ENCODE results near the gene NT5DC1. TPM values are rescaled to one million over a fixed set of nuclear protein-coding genes. Genes with fewer than 3 reads are reported as not detected.

NT5DC1 gene
- total and polyA plus RNA-seq, 10 of the 15 experiments (the other 5 are each of a cell fraction or from before 2014, with no cell fraction given) = 40.8 to 140 (median 66.8) TPM

DNA sequence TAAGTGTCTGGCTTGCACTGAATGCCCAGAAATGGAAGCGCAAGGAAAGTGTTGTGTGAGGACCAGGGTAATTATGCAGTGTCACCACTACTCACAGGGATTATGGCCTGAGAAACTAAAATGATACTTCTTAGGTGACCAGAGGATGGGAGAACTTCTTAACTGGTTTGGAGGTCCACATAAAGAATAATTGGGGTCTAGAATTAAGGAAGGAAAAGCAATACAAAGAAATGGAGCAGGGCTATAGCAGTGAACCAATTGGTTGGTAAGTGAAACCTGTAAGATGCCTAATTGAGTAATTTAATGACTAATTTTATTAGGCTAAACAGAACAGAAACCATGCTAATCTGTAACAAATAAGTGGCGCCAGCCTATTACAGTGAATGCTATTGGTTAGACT is 147.9 kb downstream of the NT5DC1 start (continued):
- no peak for TF ChIP-seq HDAC6 (IDR thresholded peaks at IDR 0.05; ENCODE audit: unreplicated experiment)
- no peak for TF ChIP-seq BHLHE40 (IDR thresholded peaks at IDR 0.05; ENCODE audit: borderline replicate concordance in 1 of 2, low read depth in 2 of 2, low read length in 1 of 2)

DNA sequence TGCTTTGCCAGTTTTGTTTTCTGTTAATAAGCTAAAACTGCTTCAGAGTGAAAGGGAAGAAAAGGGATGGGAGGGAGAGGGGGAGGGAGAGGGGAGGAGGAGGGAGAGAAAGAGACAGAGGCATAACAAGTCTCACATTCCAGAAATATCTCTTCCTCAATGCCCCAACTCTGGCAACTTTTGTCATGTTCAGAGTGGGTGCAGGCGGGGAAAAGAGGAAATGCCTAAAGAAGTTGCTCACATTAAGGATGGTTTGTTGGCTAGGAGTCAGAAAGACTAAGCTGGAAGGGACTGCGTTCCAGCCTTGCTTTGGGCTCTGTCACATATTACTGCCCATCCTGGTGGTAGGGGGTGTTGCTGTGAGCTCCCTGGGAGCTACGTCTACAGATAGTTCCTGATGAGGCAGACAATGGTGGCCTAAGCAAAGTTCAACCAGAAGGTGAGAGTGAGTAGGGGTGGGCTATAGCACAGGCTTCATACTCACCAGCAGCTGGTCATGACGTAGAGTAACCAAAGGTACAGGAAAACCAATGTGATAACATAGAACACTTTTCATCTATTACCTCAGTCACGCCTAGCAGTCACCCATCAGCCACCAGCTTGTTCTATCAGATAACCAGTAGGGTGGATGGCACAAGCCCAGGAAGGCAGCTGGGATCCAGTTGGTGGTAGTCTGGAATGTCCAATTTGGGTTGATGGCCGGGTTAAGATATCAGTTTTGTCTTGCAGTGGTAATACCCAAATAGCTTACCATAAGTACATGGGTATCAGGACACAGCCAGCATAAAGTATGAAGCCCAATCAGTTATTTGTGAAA is 151.1 kb downstream of the NT5DC1 start:
- Histone ChIP-seq H3K27me3 (replicated peaks in 1 of 2; ENCODE audit: control insufficient read depth in 2 of 2, insufficient read depth in 2 of 2, low read length in 1 of 2) (no peaks in the 10 kb centered on the region), H3K9me3 (replicated peaks; ENCODE audit: control insufficient read depth, insufficient read depth, low read length) (no peaks in the 10 kb centered on the region; the same call in 2 of the 3 replicates), H3K4me2 (ENCODE audit: control insufficient read depth, insufficient read depth) (peak overlapping the region; percentile 95), H3K4me1 (ENCODE audit: control insufficient read depth, insufficient read depth, low read length) (peaks cover 13% of the 10 kb centered on the region), H3K36me3 (ENCODE audit: control insufficient read depth in 2 of 2, insufficient read depth in 2 of 2, low read length in 1 of 2) (no peaks in the 10 kb centered on the region), H3K27ac (ENCODE audit: control insufficient read depth, insufficient read depth) (no peak overlapping the region), H4K20me1 (ENCODE audit: control insufficient read depth, insufficient read depth) (no peaks in the 10 kb centered on the region), H3K79me2 (ENCODE audit: control insufficient read depth, insufficient read depth, low read length) (peaks cover 38% of the 10 kb centered on the region), H3K9ac (ENCODE audit: control insufficient read depth, insufficient read depth, low read length) (no peak overlapping the region), H2AFZ (ENCODE audit: control insufficient read depth, low read depth, low read length) (no peak overlapping the region), H3K4me3 (peak overlapping the region; percentile 94; the same call in 1 of the 2 replicates)
- no peak for DNase-seq (ENCODE audit: low read depth, low spot score)
- ChIA-PET SMC1A (ENCODE audit: uncharacterized antibody, unreplicated experiment) (interaction anchor here (0.6 to 1.3 kb wide), 3 partner anchors 16 to 34 kb away, joined by 3 read pairs; no protein-coding TSS in a partner anchor), CTCF (interaction anchor here (0.7 to 2.0 kb wide), 12 partner anchors 8 to 239 kb away, joined by 3 to 10 read pairs (median 4); no protein-coding TSS in a partner anchor), RAD21 (ENCODE audit: unreplicated experiment) (interaction anchor here (1.4 kb wide), 1 partner anchor 140 kb away, joined by 3 read pairs; no protein-coding TSS in a partner anchor), POLR2A (interaction anchor here (0.9 to 3.1 kb wide), 2 partner anchors 17 to 21 kb away, joined by 3 to 12 read pairs; no protein-coding TSS in a partner anchor)
- no peak for FAIRE-seq
- 94% methylated on average over 6 of the region's 6 CpGs for WGBS (ENCODE audit: insufficient coverage, insufficient replicate concordance, low lambda C conversion rate, missing lambda C conversion rate)
- in situ Hi-C loops (cut with MboI) (no loop called here), intact Hi-C loops (cut with micrococcal nuclease; ENCODE audit: unreplicated experiment) (loop anchor here (10.0 kb wide), 1 partner anchor 237 kb away; no protein-coding TSS in a partner anchor)
- BruUV-seq (replicated peaks) = no TSS peak
- ATAC-seq = no peak
- TF ChIP-seq POLR2A (IDR thresholded peaks at IDR 0.05; ENCODE audit: low read depth, low read length) = 0 out of 2 replicates have a peak, but pooled peaks have one; percentile 13
- TF ChIP-seq SIX5 (IDR thresholded peaks at IDR 0.05; ENCODE audit: low read depth, low read length, severe bottlenecking) = no peak
- TF ChIP-seq ZNF622 (IDR thresholded peaks at IDR 0.05) = no peak

Measured in GM12878 (cell line).